Ascending aorta (tissue), 2 donors: Measurements from ENCODE around the gene ROPN1B. TPM values are rescaled to one million over a fixed set of nuclear protein-coding genes. Genes with fewer than 3 reads are reported as not detected.

Experiments
- DNase-seq, 2 donors: peaks; one replicate each; pipeline ENCODE4 v3.0.0-alpha.2; 2019; ENCODE audit warnings: low spot score in 2 of 2
- H3K27ac ChIP-seq, 2 donors: fragments of 200-600 bp; sonication (generic); one replicate each; pipeline ENCODE4 v1.5.1; 2016 to 2017; ENCODE audit warnings: mild to moderate bottlenecking in 1 of 2
- H3K27me3 ChIP-seq: fragments of 200-600 bp; sonication (generic); one replicate; pipeline ENCODE4 v1.5.1; 2017
- H3K36me3 ChIP-seq, 2 donors: fragments of 200-600 bp; sonication (generic); one replicate each; pipeline ENCODE4 v1.5.1; 2016
- H3K4me1 ChIP-seq, 2 donors: fragments of 200-600 bp; sonication (generic); one replicate each; pipeline ENCODE4 v1.5.1; 2016 to 2017; ENCODE audit warnings: mild to moderate bottlenecking in 1 of 2
- H3K4me3 ChIP-seq, 2 donors: fragments of 200-600 bp; sonication (generic); one replicate each; pipeline ENCODE4 v1.5.1; 2016 to 2017; ENCODE audit warnings: mild to moderate bottlenecking in 1 of 2
- H3K9me3 ChIP-seq, 2 donors: fragments of 200-600 bp; sonication (generic); one replicate each; pipeline ENCODE4 v1.5.1; 2016
- CTCF ChIP-seq, 3 experiments: fragments of 200-600 bp in 2 of 3; fragments of 450-650 bp in 1 of 3; sonication (generic) in 2 of 3; IDR thresholded peaks; one replicate each; pipeline ENCODE4 v1.5.1; 2016 to 2019; ENCODE audit warnings: antibody characterized with exemption in 3 of 3, mild to moderate bottlenecking in 1 of 3, moderate library complexity in 1 of 3
- intact Hi-C: fragments of 100-400 bp; cut with DNase I; formaldehyde crosslinking; loops from one replicate; pipeline ENCODE4 v1.15.1; 2023
- total RNA-seq: library from RNA; depleted of rRNA; stranded (reverse); fragments of >200 nt; gene quantifications from one replicate; pipeline ENCODE4 v1.1.0, GENCODE V29; 2016

ROPN1B gene
- total RNA-seq, 1 donor from 2014 or later, result not detected

- no peaks in the 10 kb centered on the region for H3K4me1 ChIP-seq
- DNase-seq, result peak in 1 of 2 donors; percentile 38
- intact Hi-C loops, result no loop called here
- H3K27ac ChIP-seq, result no peak overlapping the region
- no peaks in the 10 kb centered on the region for H3K27me3 ChIP-seq
- peaks cover 0 to 9% of the 10 kb centered on the region in 2 donors for H3K9me3 ChIP-seq
- TF ChIP-seq CTCF (IDR thresholded peaks at IDR 0.05), result no peak
- H3K36me3 ChIP-seq, result peaks cover 38 to 68% of the 10 kb centered on the region in 2 donors
- no peak overlapping the region for H3K4me3 ChIP-seq
Observed at GRCh38 chr3:126029241-126029640, 60.3 kb downstream of the ROPN1B start.

- H3K9me3 ChIP-seq, result peaks cover 0 to 9% of the 10 kb centered on the region in 2 donors
- DNase-seq, result no peak
- no peaks in the 10 kb centered on the region for H3K27me3 ChIP-seq
- intact Hi-C loops, result no loop called here
- H3K27ac ChIP-seq, result no peak overlapping the region
- H3K4me3 ChIP-seq, result no peak overlapping the region
- H3K4me1 ChIP-seq, result no peaks in the 10 kb centered on the region
- peaks cover 29 to 66% of the 10 kb centered on the region in 2 donors for H3K36me3 ChIP-seq
- no peak for TF ChIP-seq CTCF (IDR thresholded peaks at IDR 0.05)
Observed at GRCh38 chr3:126030455-126030854, 61.5 kb downstream of the ROPN1B start.

GRCh38 chr3:126031981-126032471, 63.0 kb downstream of the ROPN1B start:
- Histone ChIP-seq H3K9me3 (peaks cover 0 to 9% of the 10 kb centered on the region in 2 donors), H3K27ac (no peak overlapping the region), H3K4me1 (no peaks in the 10 kb centered on the region), H3K27me3 (no peaks in the 10 kb centered on the region), H3K4me3 (no peak overlapping the region), H3K36me3 (peaks cover 23 to 57% of the 10 kb centered on the region in 2 donors)
- intact Hi-C loops, result no loop called here
- TF ChIP-seq CTCF (IDR thresholded peaks at IDR 0.05), result no peak
- DNase-seq, result peak in 1 of 2 donors; percentile 42

Other genes starting within 250 kb of the ROPN1B start
- 111 TPM for gene SLC41A3, start 114.9 kb downstream of the ROPN1B start, total RNA-seq
- 36.1 TPM for gene ALDH1L1, start 211.4 kb downstream of the ROPN1B start, total RNA-seq